ENCODE results near the gene SLC39A11.

GRCh38 chr17:72743037-72743467, 349.4 kb downstream of the SLC39A11 start:
- TF ChIP-seq CTCF (IDR thresholded peaks at IDR 0.05; ENCODE audit: insufficient read depth, low read length) (no peak), POLR2AphosphoS5 (IDR thresholded peaks at IDR 0.05; ENCODE audit: low read depth) (no peak), REST (IDR thresholded peaks at IDR 0.05; ENCODE audit: insufficient replicate concordance, low read depth) (no peak)

Data from HL-60 (cell line).